ENCODE results near the gene PRDM15.

GRCh38 chr21:41800425-41801320 lies 78.5 kb downstream of the PRDM15 start:
- TF ChIP-seq, protein P1, sequence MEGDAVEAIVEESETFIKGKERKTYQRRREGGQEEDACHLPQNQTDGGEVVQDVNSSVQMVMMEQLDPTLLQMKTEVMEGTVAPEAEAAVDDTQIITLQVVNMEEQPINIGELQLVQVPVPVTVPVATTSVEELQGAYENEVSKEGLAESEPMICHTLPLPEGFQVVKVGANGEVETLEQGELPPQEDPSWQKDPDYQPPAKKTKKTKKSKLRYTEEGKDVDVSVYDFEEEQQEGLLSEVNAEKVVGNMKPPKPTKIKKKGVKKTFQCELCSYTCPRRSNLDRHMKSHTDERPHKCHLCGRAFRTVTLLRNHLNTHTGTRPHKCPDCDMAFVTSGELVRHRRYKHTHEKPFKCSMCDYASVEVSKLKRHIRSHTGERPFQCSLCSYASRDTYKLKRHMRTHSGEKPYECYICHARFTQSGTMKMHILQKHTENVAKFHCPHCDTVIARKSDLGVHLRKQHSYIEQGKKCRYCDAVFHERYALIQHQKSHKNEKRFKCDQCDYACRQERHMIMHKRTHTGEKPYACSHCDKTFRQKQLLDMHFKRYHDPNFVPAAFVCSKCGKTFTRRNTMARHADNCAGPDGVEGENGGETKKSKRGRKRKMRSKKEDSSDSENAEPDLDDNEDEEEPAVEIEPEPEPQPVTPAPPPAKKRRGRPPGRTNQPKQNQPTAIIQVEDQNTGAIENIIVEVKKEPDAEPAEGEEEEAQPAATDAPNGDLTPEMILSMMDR (IDR thresholded peaks at IDR 0.05; ENCODE audit: low read length), result no peak
- no peak for TF ChIP-seq EZH2 (optimal IDR thresholded peaks at IDR 0.05; ENCODE audit: low read depth, low read length)
